PC-3 (cell line): Measurements from ENCODE around the gene KLK15. TPM values are rescaled to one million over a fixed set of nuclear protein-coding genes. Genes with fewer than 3 reads are reported as not detected.

Experiments
- ATAC-seq: fragments of 200-7000 bp; cut with Tn5 transposase; 2 replicates; pipeline ENCODE4 v1.9.1; 2020; ENCODE audit warnings: mild to moderate bottlenecking, moderate library complexity
- BruUV-seq: library from RNA; stranded (reverse); fragments of 400-500 nt; replicated peaks from 2 replicates; lab custom pipeline; 2021; lab: Mats Ljungman, UMichigan
- CTCF ChIA-PET: fragments of 300-600 bp; sonication (Branson Sonifier 250); formaldehyde crosslinking; loops from one replicate; lab custom pipeline; 2022; ENCODE audit warnings: antibody characterized with exemption; lab: Charles Lee
- POLR2A ChIA-PET: fragments of 300-600 bp; sonication (Branson Sonifier 250); formaldehyde crosslinking; loops from one replicate; lab custom pipeline; 2022; ENCODE audit warnings: antibody characterized with exemption; ENCODE audit not compliant: unreplicated experiment; lab: Charles Lee
- DNase-seq: peaks from one replicate; pipeline ENCODE4 v3.0.0-alpha.2; 2015
- H2AFZ ChIP-seq: fragments of 300-600 bp; sonication (generic); 2 replicates; pipeline ENCODE4 v1.6.0; 2016; ENCODE audit warnings: antibody characterized with exemption, low read length
- H3F3A ChIP-seq: fragments of 300-600 bp; sonication (generic); one replicate; pipeline ENCODE4 v1.6.0; 2017; ENCODE audit warnings: antibody characterized with exemption, low read length, control low read depth, mild to moderate bottlenecking; ENCODE audit not compliant: unreplicated experiment
- H3K27ac ChIP-seq: fragments of 300-600 bp; sonication (generic); 2 replicates; pipeline ENCODE4 v1.5.1; 2016; ENCODE audit warnings: mild to moderate bottlenecking, low read length
- H3K27me3 ChIP-seq: fragments of 300-600 bp; sonication (generic); 2 replicates; pipeline ENCODE4 v1.6.1; 2016; ENCODE audit warnings: low read length, mixed read lengths
- H3K36me3 ChIP-seq: fragments of 300-600 bp; sonication (generic); 2 replicates; pipeline ENCODE4 v1.6.1; 2016; ENCODE audit warnings: low read depth, mixed run types, low read length, mixed read lengths
- H3K4me1 ChIP-seq: fragments of 300-600 bp; sonication (generic); 2 replicates; pipeline ENCODE4 v1.5.1; 2016; ENCODE audit warnings: low read length; ENCODE audit not compliant: insufficient read depth
- H3K4me2 ChIP-seq: fragments of 300-600 bp; sonication (generic); 2 replicates; pipeline ENCODE4 v1.6.0; 2016; ENCODE audit warnings: low read length
- H3K4me3 ChIP-seq: fragments of 300-600 bp; sonication (generic); 2 replicates; pipeline ENCODE4 v1.5.1; 2016; ENCODE audit warnings: mild to moderate bottlenecking, low read length, mixed read lengths
- H3K79me2 ChIP-seq: fragments of 300-600 bp; sonication (generic); 2 replicates; pipeline ENCODE4 v1.6.1; 2017; ENCODE audit warnings: low read length, mixed read lengths
- H3K9ac ChIP-seq: fragments of 300-600 bp; sonication (generic); 2 replicates; pipeline ENCODE4 v1.6.0; 2016; ENCODE audit warnings: mild to moderate bottlenecking, low read length
- H3K9me2 ChIP-seq: fragments of 300-600 bp; sonication (generic); replicated peaks from 2 replicates; pipeline ENCODE4 v1.6.1; 2016; ENCODE audit warnings: mixed run types, low read length, mixed read lengths
- H3K9me3 ChIP-seq: fragments of 300-600 bp; sonication (generic); 2 replicates; pipeline ENCODE4 v1.6.1; 2016; ENCODE audit warnings: low read length, mixed read lengths
- H4K20me1 ChIP-seq: fragments of 300-600 bp; sonication (generic); 2 replicates; pipeline ENCODE4 v1.6.1; 2016; ENCODE audit warnings: low read length, mixed read lengths
- EZH2 ChIP-seq: fragments of 300-600 bp; sonication (generic); IDR thresholded peaks from one replicate; pipeline ENCODE4 v1.6.1; 2017; ENCODE audit warnings: antibody characterized with exemption, mild to moderate bottlenecking, low read length; ENCODE audit not compliant: unreplicated experiment
- EZH2phosphoT487 ChIP-seq: fragments of 300-600 bp; sonication (generic); IDR thresholded peaks from 2 replicates; pipeline ENCODE4 v1.6.1; 2018; ENCODE audit warnings: mild to moderate bottlenecking, antibody characterized with exemption, low read length, borderline replicate concordance
- intact Hi-C: fragments of 100-400 bp; cut with micrococcal nuclease; formaldehyde crosslinking; loops from 2 replicates; pipeline ENCODE4 v1.9.0; 2023
- total RNA-seq: library from RNA; depleted of rRNA; stranded (reverse); fragments of >200 nt; gene quantifications from 2 replicates; pipeline ENCODE4 v1.2.3, GENCODE V29; 2014
- TF ChIP-seq, protein P1 (sequence below): fragments of 300-600 bp; sonication (generic); conservative IDR thresholded peaks from 2 replicates; pipeline ENCODE4 v1.5.1; 2017; ENCODE audit warnings: antibody characterized with exemption, low read depth, mild to moderate bottlenecking, low read length

Gene KLK15
- total RNA-seq, 1 experiment from 2014 or later: 1.3 TPM

DNA sequence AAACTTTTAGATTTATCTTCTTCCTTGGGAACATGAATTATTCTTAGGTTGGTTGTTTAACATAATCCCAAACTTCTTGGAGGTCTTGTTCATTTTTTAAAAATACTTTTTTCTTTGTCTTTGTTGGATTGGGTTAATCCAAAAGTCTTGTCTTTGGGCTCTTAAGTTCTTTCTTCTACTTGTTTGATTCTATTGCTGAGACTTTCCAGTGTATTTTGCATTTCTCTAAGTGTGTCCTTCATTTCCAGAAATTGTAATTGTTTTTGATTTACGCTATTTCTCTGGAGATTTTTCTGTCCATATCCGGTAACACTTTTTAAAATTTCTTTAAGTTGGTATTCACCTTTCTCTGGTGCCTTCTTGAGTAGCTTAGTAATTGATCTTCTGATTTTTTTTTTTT is 9.8 kb upstream of the KLK15 start:
- no peaks in the 10 kb centered on the region for H3F3A ChIP-seq
- ATAC-seq (no peak), DNase-seq (no peak)
- no peak overlapping the region for H2AFZ ChIP-seq
- H3K9me3 ChIP-seq: peaks cover 6% of the 10 kb centered on the region; the same call in 1 of the 2 replicates
- ChIA-PET CTCF (no interaction called here), POLR2A (no interaction called here)
- BruUV-seq: no TSS peak
- H4K20me1 ChIP-seq: no peaks in the 10 kb centered on the region
- no peak overlapping the region for H3K9ac ChIP-seq
- intact Hi-C loops: no loop called here
- H3K4me2 ChIP-seq: no peak overlapping the region
- H3K27me3 ChIP-seq: peaks cover 73% of the 10 kb centered on the region
- no peak overlapping the region for H3K4me3 ChIP-seq
- no peak overlapping the region for H3K27ac ChIP-seq
- H3K4me1 ChIP-seq: no peaks in the 10 kb centered on the region
- TF ChIP-seq EZH2 (no peak), EZH2phosphoT487 (no peak)
- TF ChIP-seq, protein P1, sequence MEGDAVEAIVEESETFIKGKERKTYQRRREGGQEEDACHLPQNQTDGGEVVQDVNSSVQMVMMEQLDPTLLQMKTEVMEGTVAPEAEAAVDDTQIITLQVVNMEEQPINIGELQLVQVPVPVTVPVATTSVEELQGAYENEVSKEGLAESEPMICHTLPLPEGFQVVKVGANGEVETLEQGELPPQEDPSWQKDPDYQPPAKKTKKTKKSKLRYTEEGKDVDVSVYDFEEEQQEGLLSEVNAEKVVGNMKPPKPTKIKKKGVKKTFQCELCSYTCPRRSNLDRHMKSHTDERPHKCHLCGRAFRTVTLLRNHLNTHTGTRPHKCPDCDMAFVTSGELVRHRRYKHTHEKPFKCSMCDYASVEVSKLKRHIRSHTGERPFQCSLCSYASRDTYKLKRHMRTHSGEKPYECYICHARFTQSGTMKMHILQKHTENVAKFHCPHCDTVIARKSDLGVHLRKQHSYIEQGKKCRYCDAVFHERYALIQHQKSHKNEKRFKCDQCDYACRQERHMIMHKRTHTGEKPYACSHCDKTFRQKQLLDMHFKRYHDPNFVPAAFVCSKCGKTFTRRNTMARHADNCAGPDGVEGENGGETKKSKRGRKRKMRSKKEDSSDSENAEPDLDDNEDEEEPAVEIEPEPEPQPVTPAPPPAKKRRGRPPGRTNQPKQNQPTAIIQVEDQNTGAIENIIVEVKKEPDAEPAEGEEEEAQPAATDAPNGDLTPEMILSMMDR: no peak
- no peaks in the 10 kb centered on the region for H3K79me2 ChIP-seq
- H3K36me3 ChIP-seq: no peaks in the 10 kb centered on the region
- no peaks in the 10 kb centered on the region for H3K9me2 ChIP-seq

DNA sequence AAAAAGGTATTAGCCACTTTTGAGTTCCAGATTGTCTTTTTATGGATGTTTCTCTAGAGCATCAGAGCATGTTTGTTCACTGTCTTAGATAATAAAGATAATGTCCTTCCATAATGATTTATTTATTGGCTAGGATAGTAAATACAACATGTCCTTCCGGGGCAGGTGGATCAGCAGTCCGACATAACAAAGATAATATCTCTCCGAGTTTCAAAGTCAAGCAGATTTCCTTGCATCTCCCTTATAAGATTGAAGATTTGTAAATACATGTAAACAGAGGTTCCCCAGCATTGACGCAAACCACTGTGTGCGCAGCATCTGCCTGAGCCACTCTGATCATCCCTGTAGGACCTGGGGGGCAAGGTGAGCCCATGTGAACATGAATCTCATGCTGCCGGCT is 8.8 kb upstream of the KLK15 start:
- H3K27me3 ChIP-seq: peaks cover 78% of the 10 kb centered on the region
- no peaks in the 10 kb centered on the region for H3K36me3 ChIP-seq
- H3K27ac ChIP-seq: no peak overlapping the region
- no peak overlapping the region for H3K4me2 ChIP-seq
- no peaks in the 10 kb centered on the region for H3K79me2 ChIP-seq
- peaks cover 6% of the 10 kb centered on the region; the same call in 1 of the 2 replicates for H3K9me3 ChIP-seq
- H3K9me2 ChIP-seq: no peaks in the 10 kb centered on the region
- DNase-seq (no peak), ATAC-seq (no peak)
- no peaks in the 10 kb centered on the region for H3F3A ChIP-seq
- POLR2A ChIA-PET: no interaction called here
- H4K20me1 ChIP-seq: no peaks in the 10 kb centered on the region
- no TSS peak for BruUV-seq
- no peak overlapping the region for H2AFZ ChIP-seq
- no peak overlapping the region for H3K9ac ChIP-seq
- no peak overlapping the region for H3K4me3 ChIP-seq
- intact Hi-C loops: no loop called here
- TF ChIP-seq EZH2 (no peak), EZH2phosphoT487 (no peak)
- TF ChIP-seq, protein P1: no peak
- CTCF ChIA-PET: no interaction called here
- no peaks in the 10 kb centered on the region for H3K4me1 ChIP-seq

GRCh38 chr19:50839712-50840655 is 6.6 kb upstream of the KLK15 start:
- Histone ChIP-seq H3K79me2 (no peaks in the 10 kb centered on the region), H3K9me2 (no peaks in the 10 kb centered on the region), H3K36me3 (no peaks in the 10 kb centered on the region), H2AFZ (no peak overlapping the region), H3K4me3 (no peak overlapping the region), H4K20me1 (no peaks in the 10 kb centered on the region), H3K27ac (no peak overlapping the region), H3K27me3 (peaks cover 81% of the 10 kb centered on the region), H3K4me1 (peaks cover 3% of the 10 kb centered on the region; the same call in 1 of the 2 replicates), H3K9me3 (peaks cover 6% of the 10 kb centered on the region; the same call in 1 of the 2 replicates), H3K4me2 (no peak overlapping the region), H3F3A (no peaks in the 10 kb centered on the region), H3K9ac (no peak overlapping the region)
- ATAC-seq: no peak
- TF ChIP-seq, protein P1: no peak
- no peak for TF ChIP-seq EZH2
- TF ChIP-seq EZH2phosphoT487: no peak
- ChIA-PET CTCF (interaction anchor here (0.6 kb wide), 1 partner anchor 82 kb away, joined by 3 read pairs; no protein-coding TSS in a partner anchor), POLR2A (interaction anchor here (0.6 to 0.7 kb wide), 2 partner anchors 44 to 329 kb away, joined by 3 to 7 read pairs; partner anchors contain the start of gene JOSD2)
- no TSS peak for BruUV-seq
- intact Hi-C loops: no loop called here
- no peak for DNase-seq
